ENCODE measurements around the gene HIF1AN. TPM values are rescaled to one million over a fixed set of nuclear protein-coding genes. Genes with fewer than 3 reads are reported as not detected.

HIF1AN gene
- 10 to 100 TPM; 26.0 to 41.2 (median 33.3) TPM for polyA plus RNA-seq

GRCh38 chr10:100535715-100536353 lies at the start of gene HIF1AN:
TSS of gene HIF1AN (plus strand) at chr10:100535943. CDS start at chr10:100535959, 16 bp downstream.
- Mint-ChIP-seq H3K4me3 (no peak within 1 kb of the TSS), H3K36me3 (peaks cover 0 to 19% (median 4%) of the 10 kb centered on the region in 3 donors), H3K27me3 (ENCODE audit: low read depth in 3 of 3) (peaks cover 0 to 12% (median 3%) of the 10 kb centered on the region in 3 donors), H3K27ac (peak within 1 kb of the TSS in 1 of 6 donors; percentile 26), H3K9me3 (no peaks in the 10 kb centered on the region), H3K4me1 (peaks cover 5 to 15% of the 10 kb centered on the region in 2 donors)
- DNase-seq: peak; percentile 89 to 95 (median 92)

- DNase-seq: no peak
- H3K27me3 Mint-ChIP-seq (ENCODE audit: low read depth in 3 of 3): peaks cover 2 to 6% (median 5%) of the 10 kb centered on the region in 3 donors
- no peak overlapping the region for H3K4me3 Mint-ChIP-seq
- no peak overlapping the region for H3K27ac Mint-ChIP-seq
- H3K9me3 Mint-ChIP-seq: no peaks in the 10 kb centered on the region
- H3K4me1 Mint-ChIP-seq: peaks cover 5 to 12% of the 10 kb centered on the region in 2 donors
- peaks cover 14 to 52% (median 36%) of the 10 kb centered on the region in 3 donors for H3K36me3 Mint-ChIP-seq
Measured at GRCh38 chr10:100487529-100487928, 48.2 kb upstream of the HIF1AN start.

DNA sequence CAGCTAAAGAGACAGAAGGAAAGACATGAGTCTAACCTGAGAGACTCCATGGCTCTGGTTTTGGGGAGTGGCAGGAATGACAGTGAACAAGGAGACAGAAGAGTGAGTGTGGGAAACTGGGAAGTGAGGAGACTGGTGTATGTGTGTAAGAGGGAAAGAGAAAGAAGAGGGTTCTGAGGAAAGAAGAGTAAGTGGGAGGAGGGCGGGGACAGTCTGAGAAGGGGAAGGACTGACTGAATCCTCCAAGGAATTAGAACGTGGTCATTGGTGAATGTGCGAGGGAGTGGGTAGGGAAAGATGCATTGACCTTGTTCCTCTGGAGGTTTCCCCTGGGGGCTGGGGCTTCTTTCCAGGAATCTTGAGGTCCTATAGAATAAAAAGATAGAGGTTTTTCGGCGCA lies 46.3 kb upstream of the HIF1AN start:
- H3K36me3 Mint-ChIP-seq: peaks cover 24 to 54% (median 45%) of the 10 kb centered on the region in 3 donors
- no peaks in the 10 kb centered on the region for H3K9me3 Mint-ChIP-seq
- H3K27me3 Mint-ChIP-seq (ENCODE audit: low read depth in 3 of 3): peaks cover 0 to 3% (median 0%) of the 10 kb centered on the region in 3 donors
- H3K4me3 Mint-ChIP-seq: no peak overlapping the region
- H3K27ac Mint-ChIP-seq: no peak overlapping the region
- H3K4me1 Mint-ChIP-seq: no peaks in the 10 kb centered on the region
- no peak for DNase-seq

DNA sequence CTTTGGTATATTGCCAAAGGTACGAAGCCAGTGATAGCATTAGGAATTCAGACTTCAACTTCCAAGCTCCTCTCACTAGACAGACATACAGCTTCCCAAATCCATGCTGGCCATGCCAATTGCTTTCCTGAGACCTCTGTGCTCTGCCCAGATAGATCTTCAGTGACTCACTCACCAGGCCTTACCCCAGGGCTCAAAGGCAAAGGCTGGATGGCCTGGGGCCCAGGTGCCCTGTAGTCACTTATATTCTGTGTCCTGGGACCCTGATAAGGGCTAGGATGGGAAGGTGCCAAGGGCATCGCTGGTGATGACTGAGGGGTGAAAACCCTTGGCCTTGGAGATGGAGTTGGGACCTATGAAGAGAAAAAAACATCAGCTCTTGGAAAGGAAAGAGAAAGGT lies 45.2 kb upstream of the HIF1AN start:
- Mint-ChIP-seq H3K27ac (no peak overlapping the region), H3K36me3 (peaks cover 31 to 49% (median 40%) of the 10 kb centered on the region in 3 donors), H3K4me3 (no peak overlapping the region), H3K27me3 (ENCODE audit: low read depth in 3 of 3) (peaks cover 0 to 1% (median 0%) of the 10 kb centered on the region in 3 donors), H3K9me3 (no peaks in the 10 kb centered on the region), H3K4me1 (no peaks in the 10 kb centered on the region)
- DNase-seq: no peak

DNA sequence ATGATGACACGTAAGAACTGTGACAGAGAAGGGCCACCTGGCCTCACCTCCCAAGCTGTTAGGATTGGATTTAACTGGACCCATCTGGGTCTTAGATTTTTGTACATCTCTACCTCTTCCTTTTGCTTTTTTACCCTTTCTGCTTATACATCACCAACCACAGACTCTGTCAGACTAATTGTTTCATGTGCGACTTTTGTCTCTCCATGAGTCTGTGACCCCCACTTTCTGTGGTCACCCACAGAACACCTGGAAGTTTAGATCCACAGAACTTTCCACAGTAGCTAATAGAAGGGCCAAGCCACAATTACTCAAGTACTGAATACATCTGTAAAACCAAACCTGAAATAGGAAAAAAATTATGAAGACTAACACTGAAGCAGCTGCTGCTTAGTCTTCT lies 39.2 kb upstream of the HIF1AN start:
- no peak for DNase-seq
- Mint-ChIP-seq H3K27me3 (ENCODE audit: low read depth in 3 of 3) (peaks cover 0 to 3% (median 0%) of the 10 kb centered on the region in 3 donors), H3K27ac (no peak overlapping the region), H3K9me3 (no peaks in the 10 kb centered on the region), H3K36me3 (peaks cover 31 to 48% (median 36%) of the 10 kb centered on the region in 3 donors), H3K4me1 (no peaks in the 10 kb centered on the region), H3K4me3 (no peak overlapping the region)

DNA sequence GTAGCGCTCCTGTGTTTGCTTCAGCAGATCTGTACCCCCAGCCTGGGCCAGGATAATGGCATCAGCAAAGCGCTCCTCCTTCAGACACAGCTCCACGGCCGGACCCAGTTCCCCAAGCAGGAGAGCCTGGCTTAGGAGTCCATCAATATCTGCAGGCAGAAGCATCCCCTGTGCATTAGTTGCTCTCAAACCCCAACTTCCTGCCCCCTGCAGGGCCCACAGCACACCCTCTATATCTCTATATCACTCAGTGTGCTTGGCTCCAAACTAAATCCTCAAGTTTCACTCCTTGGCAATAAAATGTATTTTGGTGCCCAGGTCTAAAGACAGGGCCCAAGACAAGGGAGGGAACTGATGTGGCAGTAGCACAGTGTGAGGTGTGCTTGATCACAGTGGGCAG lies 37.7 kb upstream of the HIF1AN start:
- H3K27ac Mint-ChIP-seq: no peak overlapping the region
- H3K9me3 Mint-ChIP-seq: no peaks in the 10 kb centered on the region
- peaks cover 0 to 3% (median 0%) of the 10 kb centered on the region in 3 donors for H3K27me3 Mint-ChIP-seq (ENCODE audit: low read depth in 3 of 3)
- peaks cover 35 to 55% (median 48%) of the 10 kb centered on the region in 3 donors for H3K36me3 Mint-ChIP-seq
- no peak overlapping the region for H3K4me3 Mint-ChIP-seq
- H3K4me1 Mint-ChIP-seq: no peaks in the 10 kb centered on the region
- DNase-seq: no peak

- H3K27me3 Mint-ChIP-seq (ENCODE audit: low read depth in 3 of 3): peaks cover 0 to 3% (median 0%) of the 10 kb centered on the region in 3 donors
- H3K27ac Mint-ChIP-seq: no peak overlapping the region
- peaks cover 31 to 60% (median 48%) of the 10 kb centered on the region in 3 donors for H3K36me3 Mint-ChIP-seq
- no peaks in the 10 kb centered on the region for H3K4me1 Mint-ChIP-seq
- H3K4me3 Mint-ChIP-seq: no peak overlapping the region
- no peak for DNase-seq
- H3K9me3 Mint-ChIP-seq: no peaks in the 10 kb centered on the region
Measured at GRCh38 chr10:100501423-100501822, 34.3 kb upstream of the HIF1AN start.

DNA sequence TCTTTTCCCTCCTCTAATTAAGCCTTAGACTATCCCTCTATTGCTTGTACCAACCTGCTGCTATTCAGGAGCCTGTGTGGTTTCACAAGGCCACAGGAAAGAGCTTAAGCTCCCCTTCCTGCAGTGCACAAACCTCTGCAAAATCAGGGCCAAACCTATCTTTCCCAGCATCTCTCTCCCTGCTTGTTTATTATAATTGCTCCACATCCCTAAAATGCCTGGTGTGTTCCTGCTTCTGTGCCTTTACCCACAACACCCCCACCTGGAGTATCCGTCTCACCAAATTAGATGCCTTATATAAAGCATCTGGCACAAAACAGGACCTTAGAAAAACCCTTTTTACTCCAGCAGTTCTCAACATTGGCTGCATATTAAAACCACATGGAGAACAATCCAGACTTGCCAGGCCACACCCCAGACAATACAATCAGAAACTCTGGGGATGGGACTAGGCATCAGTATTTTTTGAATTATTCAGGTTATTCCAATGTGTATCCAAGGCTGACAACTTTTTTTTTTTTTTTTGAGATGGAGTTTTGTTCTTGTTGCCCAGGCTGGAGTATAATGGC lies 32.7 kb upstream of the HIF1AN start:
- H3K4me3 Mint-ChIP-seq: no peak overlapping the region
- peaks cover 27 to 58% (median 41%) of the 10 kb centered on the region in 3 donors for H3K36me3 Mint-ChIP-seq
- H3K27ac Mint-ChIP-seq: peak overlapping the region in 1 of 6 donors; percentile 67

GRCh38 chr10:100504096-100504495 lies 31.6 kb upstream of the HIF1AN start:
- no peaks in the 10 kb centered on the region for H3K9me3 Mint-ChIP-seq
- peaks cover 26 to 63% (median 38%) of the 10 kb centered on the region in 3 donors for H3K36me3 Mint-ChIP-seq
- H3K27ac Mint-ChIP-seq: no peak overlapping the region
- H3K27me3 Mint-ChIP-seq (ENCODE audit: low read depth in 3 of 3): peaks cover 0 to 2% (median 1%) of the 10 kb centered on the region in 3 donors
- H3K4me3 Mint-ChIP-seq: no peak overlapping the region
- DNase-seq: no peak
- H3K4me1 Mint-ChIP-seq: peaks cover 12 to 13% of the 10 kb centered on the region in 2 donors

More for the DNA sequence above, 32.7 kb upstream of the HIF1AN start:
- H3K9me3 Mint-ChIP-seq: no peaks in the 10 kb centered on the region
- H3K27me3 Mint-ChIP-seq (ENCODE audit: low read depth in 3 of 3): peaks cover 0 to 1% (median 0%) of the 10 kb centered on the region in 3 donors
- DNase-seq: no peak
- H3K4me1 Mint-ChIP-seq: peaks cover under 1 to 2% of the 10 kb centered on the region in 2 donors

DNA sequence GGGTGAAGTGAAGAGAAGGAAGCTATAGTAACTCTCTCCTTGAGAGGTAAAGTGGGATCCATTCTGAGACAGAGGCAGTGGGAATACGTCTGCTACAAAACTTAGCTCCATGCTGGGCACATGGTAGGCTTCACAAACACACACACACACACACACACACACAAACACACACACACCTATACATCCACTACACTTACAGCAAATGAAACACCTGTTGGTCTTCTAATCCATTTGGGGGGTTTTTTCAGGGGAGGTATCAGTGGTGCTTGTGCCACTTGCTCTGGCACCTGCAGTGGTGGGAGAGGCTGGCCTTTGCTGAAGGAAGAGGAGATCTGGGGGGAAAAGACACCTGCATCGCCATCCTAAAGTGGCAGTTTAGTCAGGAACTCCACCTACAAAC lies 30.6 kb upstream of the HIF1AN start:
- no peak for DNase-seq
- H3K9me3 Mint-ChIP-seq: no peaks in the 10 kb centered on the region
- H3K36me3 Mint-ChIP-seq: peaks cover 24 to 55% (median 30%) of the 10 kb centered on the region in 3 donors
- H3K27me3 Mint-ChIP-seq (ENCODE audit: low read depth in 3 of 3): peaks cover 0 to 2% (median 1%) of the 10 kb centered on the region in 3 donors
- peaks cover 22 to 24% of the 10 kb centered on the region in 2 donors for H3K4me1 Mint-ChIP-seq
- H3K4me3 Mint-ChIP-seq: no peak overlapping the region
- no peak overlapping the region for H3K27ac Mint-ChIP-seq

DNA sequence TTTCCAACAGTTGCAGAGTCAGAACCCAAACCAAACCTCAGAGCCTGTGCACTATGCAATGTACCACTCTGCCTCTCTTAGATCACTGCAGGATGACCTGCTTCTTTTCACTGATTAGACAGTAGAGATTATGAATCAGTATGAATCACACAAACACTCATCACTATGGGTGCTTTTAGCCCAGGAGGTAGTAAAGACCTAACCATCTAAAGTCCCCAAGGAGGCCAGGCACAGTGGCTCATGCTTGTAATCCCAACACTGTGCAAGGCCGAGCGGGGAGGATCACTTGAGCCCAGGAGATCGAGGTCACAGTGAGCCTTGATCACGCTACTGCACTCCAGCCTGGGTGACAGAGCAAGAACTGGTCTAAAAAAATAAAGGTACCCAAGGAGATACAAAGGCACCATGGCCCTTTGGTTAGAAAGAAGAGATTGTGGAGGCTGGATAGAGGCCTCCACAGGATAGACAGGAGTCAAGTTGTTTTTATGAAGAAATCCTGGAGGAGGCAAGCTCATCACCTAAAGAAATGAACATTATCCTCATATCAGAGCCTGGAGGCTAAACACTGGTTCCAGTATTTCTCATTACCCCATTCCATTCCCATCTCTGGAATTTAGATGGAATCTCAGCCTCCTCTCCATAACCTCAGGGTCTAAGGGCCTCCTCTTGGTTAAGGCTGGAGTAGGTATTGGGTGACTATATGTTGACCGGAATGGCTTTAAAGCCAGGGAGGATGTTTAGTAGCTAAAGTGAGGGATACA lies 29.0 kb upstream of the HIF1AN start:
- Mint-ChIP-seq H3K27me3 (ENCODE audit: low read depth in 3 of 3) (peaks cover 0 to 4% (median 4%) of the 10 kb centered on the region in 3 donors), H3K4me1 (peaks cover 37 to 40% of the 10 kb centered on the region in 2 donors), H3K27ac (peak overlapping the region in 1 of 6 donors; percentile 21), H3K9me3 (no peaks in the 10 kb centered on the region), H3K4me3 (no peak overlapping the region), H3K36me3 (peaks cover 16 to 47% (median 22%) of the 10 kb centered on the region in 3 donors)
- no peak for DNase-seq

- DNase-seq: no peak
- no peak overlapping the region for H3K27ac Mint-ChIP-seq
- H3K9me3 Mint-ChIP-seq: no peaks in the 10 kb centered on the region
- H3K36me3 Mint-ChIP-seq: peaks cover 14 to 43% (median 20%) of the 10 kb centered on the region in 3 donors
- peaks cover 0 to 4% (median 4%) of the 10 kb centered on the region in 3 donors for H3K27me3 Mint-ChIP-seq (ENCODE audit: low read depth in 3 of 3)
- no peak overlapping the region for H3K4me3 Mint-ChIP-seq
- H3K4me1 Mint-ChIP-seq: peaks cover 41 to 43% of the 10 kb centered on the region in 2 donors
Measured at GRCh38 chr10:100507357-100507732, 28.4 kb upstream of the HIF1AN start.

DNA sequence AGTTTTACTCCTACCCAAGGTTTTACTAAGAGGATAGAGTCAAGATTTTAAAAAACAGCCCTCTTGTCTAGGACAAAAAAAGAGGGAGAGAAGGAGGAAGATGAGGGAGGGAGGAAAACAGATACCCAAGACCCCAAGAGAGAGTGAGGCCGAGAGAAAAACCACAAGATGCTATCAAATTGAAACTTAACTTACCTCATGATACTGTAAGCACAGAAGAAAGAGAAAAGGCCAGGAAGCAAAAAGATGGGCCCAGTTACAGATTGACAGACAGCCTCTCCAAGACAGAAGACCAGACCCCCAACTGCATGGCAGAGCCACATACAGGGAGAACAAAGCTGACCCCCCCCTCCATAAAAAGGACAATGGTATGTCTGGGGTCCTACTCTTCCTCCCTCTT lies 27.5 kb upstream of the HIF1AN start:
- Mint-ChIP-seq H3K27ac (peak overlapping the region in 2 of 6 donors; percentile 14 to 19), H3K4me1 (peaks cover 41 to 43% of the 10 kb centered on the region in 2 donors), H3K36me3 (peaks cover 11 to 43% (median 17%) of the 10 kb centered on the region in 3 donors), H3K9me3 (no peaks in the 10 kb centered on the region), H3K4me3 (no peak overlapping the region), H3K27me3 (ENCODE audit: low read depth in 3 of 3) (peaks cover 0 to 4% (median 4%) of the 10 kb centered on the region in 3 donors)
- DNase-seq: no peak

All from immature natural killer cell (primary cell).